ENCODE results near the gene VWA7. TPM values are rescaled to one million over a fixed set of nuclear protein-coding genes. Genes with fewer than 3 reads are reported as not detected.

Gene VWA7
- total RNA-seq, 1 donor from 2014 or later: 5.9 TPM

GRCh38 chr6:31768363-31769257, 8.5 kb downstream of the VWA7 start:
- H3K4me3 Mint-ChIP-seq (ENCODE audit: low read depth): no peak overlapping the region
- no peak overlapping the region for H3K27ac Mint-ChIP-seq
- H3K4me1 Mint-ChIP-seq (ENCODE audit: low read depth): peaks cover 17% of the 10 kb centered on the region
- intact Hi-C loops (cut with micrococcal nuclease): no loop called here
- no peak for DNase-seq (ENCODE audit: low spot score)
- H3K27me3 Mint-ChIP-seq (ENCODE audit: low read depth): no peaks in the 10 kb centered on the region
- no peaks in the 10 kb centered on the region for H3K9me3 Mint-ChIP-seq
- H3K36me3 Mint-ChIP-seq (ENCODE audit: low read depth): peaks cover 27% of the 10 kb centered on the region

- no peak for DNase-seq (ENCODE audit: low spot score)
- intact Hi-C loops (cut with micrococcal nuclease): no loop called here
- H3K36me3 Mint-ChIP-seq (ENCODE audit: low read depth): peaks cover 39% of the 10 kb centered on the region
- H3K27me3 Mint-ChIP-seq (ENCODE audit: low read depth): no peaks in the 10 kb centered on the region
- peaks cover 13% of the 10 kb centered on the region for H3K4me1 Mint-ChIP-seq (ENCODE audit: low read depth)
- H3K4me3 Mint-ChIP-seq (ENCODE audit: low read depth): no peak overlapping the region
- H3K27ac Mint-ChIP-seq: no peak overlapping the region
- no peaks in the 10 kb centered on the region for H3K9me3 Mint-ChIP-seq
Observed at GRCh38 chr6:31767096-31767645, 10.0 kb downstream of the VWA7 start.

GRCh38 chr6:31765910-31766794, 11.0 kb downstream of the VWA7 start:
- Mint-ChIP-seq H3K4me1 (ENCODE audit: low read depth) (peaks cover 7% of the 10 kb centered on the region), H3K4me3 (ENCODE audit: low read depth) (no peak overlapping the region), H3K27ac (no peak overlapping the region), H3K27me3 (ENCODE audit: low read depth) (no peaks in the 10 kb centered on the region), H3K9me3 (no peaks in the 10 kb centered on the region), H3K36me3 (ENCODE audit: low read depth) (peaks cover 41% of the 10 kb centered on the region)
- DNase-seq (ENCODE audit: low spot score): no peak
- intact Hi-C loops (cut with micrococcal nuclease): no loop called here

- no peaks in the 10 kb centered on the region for H3K9me3 Mint-ChIP-seq
- H3K36me3 Mint-ChIP-seq (ENCODE audit: low read depth): peaks cover 45% of the 10 kb centered on the region
- DNase-seq (ENCODE audit: low spot score): no peak
- no peak overlapping the region for H3K4me3 Mint-ChIP-seq (ENCODE audit: low read depth)
- no peaks in the 10 kb centered on the region for H3K27me3 Mint-ChIP-seq (ENCODE audit: low read depth)
- peak overlapping the region; percentile 63 for H3K27ac Mint-ChIP-seq
- H3K4me1 Mint-ChIP-seq (ENCODE audit: low read depth): peaks cover 6% of the 10 kb centered on the region
- intact Hi-C loops (cut with micrococcal nuclease): no loop called here
Observed at GRCh38 chr6:31765559-31765909, 11.6 kb downstream of the VWA7 start.

GRCh38 chr6:31764198-31764597, 12.9 kb downstream of the VWA7 start:
- peaks cover 56% of the 10 kb centered on the region for H3K36me3 Mint-ChIP-seq (ENCODE audit: low read depth)
- intact Hi-C loops (cut with micrococcal nuclease): no loop called here
- H3K4me3 Mint-ChIP-seq (ENCODE audit: low read depth): no peak overlapping the region
- no peak for DNase-seq (ENCODE audit: low spot score)
- no peaks in the 10 kb centered on the region for H3K27me3 Mint-ChIP-seq (ENCODE audit: low read depth)
- H3K27ac Mint-ChIP-seq: no peak overlapping the region
- H3K9me3 Mint-ChIP-seq: no peaks in the 10 kb centered on the region
- peaks cover 3% of the 10 kb centered on the region for H3K4me1 Mint-ChIP-seq (ENCODE audit: low read depth)

- H3K27ac Mint-ChIP-seq: peak overlapping the region; percentile 28
- H3K9me3 Mint-ChIP-seq: no peaks in the 10 kb centered on the region
- peaks cover 6% of the 10 kb centered on the region for H3K4me1 Mint-ChIP-seq (ENCODE audit: low read depth)
Observed at GRCh38 chr6:31763619-31763940, 13.5 kb downstream of the VWA7 start.

GRCh38 chr6:31762878-31763618, 14.1 kb downstream of the VWA7 start:
- Mint-ChIP-seq H3K4me1 (ENCODE audit: low read depth) (peaks cover 6% of the 10 kb centered on the region), H3K36me3 (ENCODE audit: low read depth) (peaks cover 65% of the 10 kb centered on the region), H3K4me3 (ENCODE audit: low read depth) (no peak overlapping the region), H3K9me3 (no peaks in the 10 kb centered on the region), H3K27me3 (ENCODE audit: low read depth) (no peaks in the 10 kb centered on the region), H3K27ac (no peak overlapping the region)
- intact Hi-C loops (cut with micrococcal nuclease): no loop called here
- no peak for DNase-seq (ENCODE audit: low spot score)

More at GRCh38 chr6:31763619-31763940, 13.5 kb downstream of the VWA7 start:
- intact Hi-C loops (cut with micrococcal nuclease): no loop called here
- peaks cover 62% of the 10 kb centered on the region for H3K36me3 Mint-ChIP-seq (ENCODE audit: low read depth)
- H3K27me3 Mint-ChIP-seq (ENCODE audit: low read depth): no peaks in the 10 kb centered on the region
- H3K4me3 Mint-ChIP-seq (ENCODE audit: low read depth): no peak overlapping the region
- no peak for DNase-seq (ENCODE audit: low spot score)

- Mint-ChIP-seq H3K36me3 (ENCODE audit: low read depth) (peaks cover 64% of the 10 kb centered on the region), H3K4me1 (ENCODE audit: low read depth) (peaks cover 6% of the 10 kb centered on the region), H3K27me3 (ENCODE audit: low read depth) (no peaks in the 10 kb centered on the region), H3K27ac (no peak within 1 kb of the TSS), H3K9me3 (no peaks in the 10 kb centered on the region), H3K4me3 (ENCODE audit: low read depth) (no peak within 1 kb of the TSS)
- no peak for DNase-seq (ENCODE audit: low spot score)
- intact Hi-C loops (cut with micrococcal nuclease): no loop called here
Observed at GRCh38 chr6:31762356-31762755, 14.8 kb downstream of the VWA7 start, which contains the start of gene SAPCD1. TSS of gene SAPCD1 (plus strand) at chr6:31762656. CDS start at chr6:31763055, 399 bp downstream.

GRCh38 chr6:31761343-31761742, 15.8 kb downstream of the VWA7 start:
- Mint-ChIP-seq H3K9me3 (no peaks in the 10 kb centered on the region), H3K36me3 (ENCODE audit: low read depth) (peaks cover 61% of the 10 kb centered on the region), H3K27me3 (ENCODE audit: low read depth) (no peaks in the 10 kb centered on the region), H3K4me3 (ENCODE audit: low read depth) (no peak overlapping the region), H3K27ac (no peak overlapping the region), H3K4me1 (ENCODE audit: low read depth) (peaks cover 6% of the 10 kb centered on the region)
- no peak for DNase-seq (ENCODE audit: low spot score)
- intact Hi-C loops (cut with micrococcal nuclease): no loop called here

- Mint-ChIP-seq H3K36me3 (ENCODE audit: low read depth) (peaks cover 61% of the 10 kb centered on the region), H3K4me3 (ENCODE audit: low read depth) (no peak overlapping the region), H3K4me1 (ENCODE audit: low read depth) (peaks cover 6% of the 10 kb centered on the region), H3K27me3 (ENCODE audit: low read depth) (no peaks in the 10 kb centered on the region), H3K27ac (no peak overlapping the region), H3K9me3 (no peaks in the 10 kb centered on the region)
- no peak for DNase-seq (ENCODE audit: low spot score)
- intact Hi-C loops (cut with micrococcal nuclease): no loop called here
Observed at GRCh38 chr6:31760790-31761189, 16.3 kb downstream of the VWA7 start.

GRCh38 chr6:31758281-31758680, 18.8 kb downstream of the VWA7 start:
- Mint-ChIP-seq H3K36me3 (ENCODE audit: low read depth) (peaks cover 46% of the 10 kb centered on the region), H3K27me3 (ENCODE audit: low read depth) (no peaks in the 10 kb centered on the region), H3K4me3 (ENCODE audit: low read depth) (no peak overlapping the region), H3K9me3 (no peaks in the 10 kb centered on the region), H3K4me1 (ENCODE audit: low read depth) (peaks cover 5% of the 10 kb centered on the region), H3K27ac (no peak overlapping the region)
- DNase-seq (ENCODE audit: low spot score): no peak
- intact Hi-C loops (cut with micrococcal nuclease): no loop called here

- DNase-seq (ENCODE audit: low spot score): no peak
- peak overlapping the region; percentile 3 for H3K27ac Mint-ChIP-seq
- no peaks in the 10 kb centered on the region for H3K27me3 Mint-ChIP-seq (ENCODE audit: low read depth)
- H3K36me3 Mint-ChIP-seq (ENCODE audit: low read depth): peaks cover 23% of the 10 kb centered on the region
- peaks cover 2% of the 10 kb centered on the region for H3K4me1 Mint-ChIP-seq (ENCODE audit: low read depth)
- no peaks in the 10 kb centered on the region for H3K9me3 Mint-ChIP-seq
- intact Hi-C loops (cut with micrococcal nuclease): no loop called here
- H3K4me3 Mint-ChIP-seq (ENCODE audit: low read depth): no peak overlapping the region
Observed at GRCh38 chr6:31752739-31753319, 24.3 kb downstream of the VWA7 start.
